Measurements from ENCODE around the gene RAPGEF4.
"Not testable (repeated sequence)": the region's sequence is repeated elsewhere in the genome, so short reads cannot be mapped to it uniquely, and the experiment has no call there.

The RAPGEF4 gene

GRCh38 chr2:172730411-172730810, 5.2 kb upstream of the RAPGEF4 start:
- no peak for DNase-seq

DNA sequence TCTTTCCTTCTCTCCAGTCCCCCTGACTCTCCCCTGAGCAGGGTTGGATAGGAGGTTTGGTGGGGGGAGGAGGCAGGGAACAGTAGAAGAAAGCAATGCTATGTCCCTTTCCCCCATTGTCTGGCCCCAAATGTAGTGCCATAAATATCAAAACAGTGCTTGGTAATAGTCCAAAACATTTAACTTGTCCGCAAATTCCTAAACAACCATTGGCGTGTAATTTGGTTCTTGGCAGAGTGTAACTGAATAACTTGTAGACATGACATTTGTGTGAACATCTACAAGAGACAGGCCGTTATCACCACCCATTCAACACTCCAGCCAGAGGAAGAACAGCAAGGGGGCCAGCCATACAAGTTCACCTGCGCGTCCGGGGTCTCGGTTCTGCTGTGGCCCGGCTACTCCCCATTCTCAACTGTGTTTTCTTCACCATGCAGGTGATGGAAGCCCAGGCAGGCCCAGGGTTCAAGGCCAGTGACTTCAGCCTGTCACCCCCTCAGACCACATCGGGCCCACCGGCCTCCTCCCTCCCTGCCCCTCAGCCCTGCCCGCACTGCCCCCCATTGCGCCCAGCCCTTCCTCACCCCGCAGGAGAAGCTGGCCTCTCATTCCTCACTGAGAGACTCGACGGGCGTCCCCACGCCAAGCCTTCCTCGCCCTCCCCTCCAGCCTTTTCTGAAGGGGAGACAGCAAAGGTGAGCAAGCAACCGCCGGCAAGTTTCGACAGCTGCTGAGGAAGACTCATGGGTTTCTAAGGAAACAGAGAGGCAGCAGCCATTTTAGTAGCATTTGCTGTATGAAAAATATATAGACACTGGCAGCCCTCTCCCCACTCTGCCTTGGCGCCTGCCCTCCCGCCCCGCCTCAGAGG, 699 bp upstream of the RAPGEF4 start:
- DNase-seq, result no peak

- no peak for DNase-seq
Measured at GRCh38 chr2:172736424-172737174, 954 bp downstream of the RAPGEF4 start.

GRCh38 chr2:172739661-172740266, 4.1 kb downstream of the RAPGEF4 start:
- no peak for DNase-seq

- no peak for DNase-seq
Measured at GRCh38 chr2:172740856-172741255, 5.2 kb downstream of the RAPGEF4 start.

DNA sequence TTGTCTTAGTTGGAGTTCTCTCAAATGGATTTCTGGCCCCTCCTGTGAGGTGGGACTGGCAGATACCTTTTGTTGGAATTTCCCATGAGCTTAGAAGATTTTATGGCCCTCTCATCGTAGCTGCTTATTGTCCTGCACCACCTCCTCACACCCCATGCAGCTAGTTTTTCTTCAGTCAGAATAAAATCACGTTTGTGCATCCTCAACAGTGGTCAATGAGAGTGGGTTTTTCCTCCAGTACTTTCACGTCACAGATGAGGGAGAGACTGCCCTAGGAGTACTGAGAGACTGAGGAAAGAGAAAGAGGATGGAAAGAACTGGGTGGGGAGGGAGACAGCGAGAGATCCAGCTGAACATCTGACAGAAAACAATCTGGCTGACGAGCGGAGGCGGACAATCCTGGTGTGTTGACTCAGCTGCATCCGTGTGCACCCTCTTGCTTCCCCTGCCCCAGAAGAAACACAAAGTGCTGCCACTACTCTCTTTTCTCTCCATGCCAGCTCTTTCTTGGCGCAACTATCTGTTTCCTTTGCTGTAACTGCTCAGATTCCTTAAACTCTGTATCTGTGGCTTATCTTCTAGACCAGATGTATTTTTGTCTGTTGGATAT, 7.4 kb downstream of the RAPGEF4 start:
- DNase-seq, result no peak

DNA sequence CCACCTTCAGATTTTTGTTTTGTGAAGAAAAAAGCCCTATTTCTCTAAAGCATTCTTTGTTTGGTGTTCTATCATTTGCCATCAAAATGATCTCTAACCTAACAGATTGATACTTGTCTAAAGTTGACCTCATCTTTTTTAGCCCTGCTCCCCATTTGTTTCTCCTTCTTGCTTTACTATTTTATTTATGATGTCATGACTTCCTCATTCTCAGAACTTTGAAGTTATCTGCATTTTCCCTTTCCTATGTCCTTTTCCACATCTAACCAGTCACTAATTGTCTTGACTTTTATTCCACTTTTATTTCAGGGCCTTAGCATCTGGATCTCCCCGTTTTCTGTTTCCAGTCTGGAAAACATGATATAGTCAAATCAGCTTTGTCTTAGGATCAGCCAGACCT, 8.3 kb downstream of the RAPGEF4 start:
- DNase-seq, result no peak

- DNase-seq, result no peak
Measured at GRCh38 chr2:172745636-172746035, 10.0 kb downstream of the RAPGEF4 start.

DNA sequence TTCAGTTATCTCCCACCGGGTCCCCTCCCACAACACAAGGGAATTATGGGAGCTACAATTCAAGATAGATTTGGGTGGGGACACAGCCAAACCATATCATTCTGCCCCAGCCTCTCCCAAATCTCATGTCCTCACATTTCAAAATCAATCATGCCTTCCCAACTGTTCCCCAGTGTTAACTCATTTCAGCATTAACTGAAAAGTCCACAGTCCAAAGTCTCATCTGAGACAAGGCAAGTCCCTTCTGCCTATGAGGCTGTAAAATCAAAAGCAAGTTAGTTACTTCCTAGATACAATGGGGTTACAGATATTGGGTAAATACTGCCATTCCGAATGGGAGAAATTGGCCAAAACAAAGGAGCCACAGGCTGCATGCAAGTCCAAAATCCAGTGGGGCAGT, 12.9 kb downstream of the RAPGEF4 start:
- DNase-seq, result not testable (repeated sequence)

- no peak for DNase-seq
Measured at GRCh38 chr2:172749388-172749787, 13.7 kb downstream of the RAPGEF4 start.

- DNase-seq, result no peak
Measured at GRCh38 chr2:172751564-172751963, 15.9 kb downstream of the RAPGEF4 start.

GRCh38 chr2:172753610-172754009, 18.0 kb downstream of the RAPGEF4 start:
- DNase-seq, result peak in 1 of 2 experiments; percentile 26

- DNase-seq, result no peak
Measured at GRCh38 chr2:172759441-172759840, 23.8 kb downstream of the RAPGEF4 start.

- no peak for DNase-seq
Measured at GRCh38 chr2:172761306-172761705, 25.7 kb downstream of the RAPGEF4 start.

DNA sequence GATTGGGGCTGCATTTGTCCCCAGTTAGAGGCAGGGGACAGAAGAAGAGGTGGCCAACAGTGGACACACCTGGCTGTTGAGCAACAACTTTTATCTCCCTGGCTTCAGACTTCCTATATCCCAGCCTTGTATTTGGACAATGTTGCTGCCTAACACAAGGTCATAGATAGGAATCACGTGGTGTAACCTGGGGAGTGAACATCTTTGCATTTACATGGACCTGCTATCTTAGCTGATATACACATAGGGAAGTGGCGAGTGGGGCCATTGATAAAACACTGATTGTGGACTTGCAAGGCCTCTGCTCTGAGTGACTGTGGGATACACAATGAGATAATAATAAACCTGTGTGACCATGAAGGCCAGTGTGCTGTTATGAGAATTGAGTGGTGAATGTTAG, 26.9 kb downstream of the RAPGEF4 start:
- DNase-seq, result no peak

GRCh38 chr2:172763079-172763478, 27.4 kb downstream of the RAPGEF4 start:
- DNase-seq, result no peak

GRCh38 chr2:172765662-172766061, 30.0 kb downstream of the RAPGEF4 start:
- DNase-seq, result no peak

GRCh38 chr2:172768401-172768800, 32.8 kb downstream of the RAPGEF4 start:
- no peak for DNase-seq

DNA sequence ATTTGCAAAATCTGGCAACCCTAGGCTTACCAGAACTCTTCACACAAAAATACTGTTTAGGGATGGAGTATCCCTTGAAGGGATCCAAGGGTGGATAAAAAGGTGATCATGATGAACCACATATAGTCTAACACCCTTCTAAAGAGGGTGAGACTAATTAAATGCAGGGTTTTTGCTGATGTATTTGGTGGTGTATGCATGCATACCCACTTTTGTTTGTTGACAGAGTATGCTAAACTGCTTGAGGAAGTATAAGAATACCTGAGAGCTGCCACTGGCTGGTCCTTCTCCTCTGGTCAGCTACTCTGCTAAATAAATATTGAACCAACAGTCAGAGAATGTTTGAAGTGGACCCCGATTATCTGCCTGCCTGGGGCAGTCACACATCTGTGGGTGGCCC, 34.2 kb downstream of the RAPGEF4 start:
- no peak for DNase-seq

DNA sequence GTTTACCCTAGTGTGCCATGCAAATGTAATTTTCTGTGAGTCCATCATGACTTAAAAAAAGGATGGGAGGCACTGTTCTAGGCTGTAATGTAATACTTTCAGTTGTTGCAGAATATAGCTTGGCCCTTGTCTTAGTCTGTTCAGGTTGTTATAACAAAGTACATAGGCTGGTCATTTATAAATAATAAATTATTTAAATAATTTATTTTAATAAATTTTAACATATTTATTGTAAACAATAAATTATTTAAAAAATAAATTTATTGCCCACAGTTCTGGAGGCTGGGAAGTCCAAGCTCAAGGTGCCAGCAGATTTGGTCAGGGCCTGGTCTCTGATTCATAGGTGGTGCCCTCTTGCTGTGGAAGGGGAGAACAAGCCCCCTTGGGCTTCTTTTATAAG, 35.2 kb downstream of the RAPGEF4 start:
- no peak for DNase-seq

GRCh38 chr2:172772633-172773032, 37.0 kb downstream of the RAPGEF4 start:
- DNase-seq, result no peak

GRCh38 chr2:172774302-172774701, 38.7 kb downstream of the RAPGEF4 start:
- no peak for DNase-seq

DNA sequence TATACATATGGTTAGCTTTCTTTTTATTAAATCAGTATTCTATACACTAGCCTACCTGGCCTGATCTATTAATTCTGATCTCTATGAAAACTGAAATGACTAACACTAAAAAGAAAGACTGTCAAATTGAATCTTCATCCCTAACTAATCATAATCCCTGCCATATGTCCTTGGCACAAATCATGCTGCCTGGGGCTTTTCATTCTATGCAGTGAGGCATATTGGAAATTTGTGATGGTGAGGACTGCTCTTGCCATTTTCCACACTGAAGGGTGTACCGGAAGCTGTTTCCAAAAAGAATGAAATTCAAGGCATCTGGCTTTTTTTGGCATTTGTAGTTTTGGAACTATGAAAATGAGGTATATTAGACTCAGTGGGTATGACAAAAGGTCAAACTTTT, 39.7 kb downstream of the RAPGEF4 start:
- no peak for DNase-seq
